ENCODE measurements around the gene TACC3. TPM values are rescaled to one million over a fixed set of nuclear protein-coding genes. Genes with fewer than 3 reads are reported as not detected.

TACC3 gene
- total RNA-seq, 1 donor from 2014 or later, result 15.9 TPM

DNA sequence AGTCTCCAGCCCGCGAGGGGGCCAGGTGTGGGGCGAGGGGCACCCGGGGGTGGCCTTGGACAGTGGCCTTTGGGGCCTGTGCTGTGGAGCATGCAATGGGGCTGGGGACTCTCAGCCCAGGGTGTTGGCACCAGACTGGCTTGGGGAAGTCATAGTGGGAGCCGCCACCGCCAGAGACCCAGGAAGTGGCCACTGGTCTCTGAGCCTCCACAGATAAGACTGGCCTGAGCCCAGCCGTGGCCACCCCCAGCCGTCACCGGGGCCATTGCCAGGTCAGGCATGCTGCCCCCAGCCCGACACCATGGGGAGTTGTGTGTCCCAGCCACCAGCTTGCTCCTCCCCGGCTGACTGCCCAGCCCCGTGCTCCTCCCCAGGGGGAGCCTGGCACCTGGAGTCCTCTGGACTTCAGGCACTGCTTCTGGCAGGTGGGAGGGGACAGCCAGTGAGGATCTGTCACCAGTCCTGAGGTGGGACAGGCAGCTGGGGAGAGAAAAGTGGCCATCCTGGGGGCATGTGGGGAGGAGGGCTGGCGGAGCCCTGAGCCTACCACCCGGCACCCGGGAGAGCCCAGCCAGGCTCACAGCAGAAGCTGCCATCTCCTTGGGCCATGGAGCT lies 32.5 kb downstream of the TACC3 start:
- TF ChIP-seq CTCF (IDR thresholded peaks at IDR 0.05), result no peak
- Mint-ChIP-seq H3K9me3 (ENCODE audit: low read depth) (no peaks in the 10 kb centered on the region), H3K27me3 (ENCODE audit: low read depth) (no peaks in the 10 kb centered on the region), H3K27ac (ENCODE audit: unreplicated experiment) (no peak overlapping the region), H3K4me1 (ENCODE audit: low read depth) (no peaks in the 10 kb centered on the region), H3K4me3 (ENCODE audit: unreplicated experiment) (no peak overlapping the region), H3K36me3 (ENCODE audit: low read depth) (no peaks in the 10 kb centered on the region)
- DNase-seq (ENCODE audit: low spot score), result no peak

DNA sequence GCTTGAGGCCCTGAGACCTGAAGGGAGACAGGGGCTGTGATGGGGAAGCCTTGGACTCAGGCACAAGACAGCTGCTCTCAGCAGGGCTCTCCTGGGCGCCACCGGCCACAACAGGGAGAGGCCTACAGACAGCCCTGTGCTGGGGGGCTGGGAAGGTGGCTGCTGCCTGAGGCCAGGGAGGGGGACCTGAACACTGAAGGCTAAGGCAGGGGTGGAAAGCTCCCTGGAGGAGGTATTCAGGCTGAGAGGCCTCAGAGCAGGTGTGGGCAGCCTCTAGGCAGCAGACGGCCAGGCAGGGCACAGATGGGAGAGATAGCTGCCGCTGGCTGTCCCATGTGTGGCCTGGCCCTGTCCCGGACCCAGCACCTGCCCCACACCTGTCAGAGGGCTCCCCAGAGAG lies 33.0 kb downstream of the TACC3 start:
- no peak overlapping the region for H3K27ac Mint-ChIP-seq (ENCODE audit: unreplicated experiment)
- H3K4me1 Mint-ChIP-seq (ENCODE audit: low read depth), result no peaks in the 10 kb centered on the region
- TF ChIP-seq CTCF (IDR thresholded peaks at IDR 0.05), result no peak
- no peaks in the 10 kb centered on the region for H3K27me3 Mint-ChIP-seq (ENCODE audit: low read depth)
- no peaks in the 10 kb centered on the region for H3K36me3 Mint-ChIP-seq (ENCODE audit: low read depth)
- H3K9me3 Mint-ChIP-seq (ENCODE audit: low read depth), result no peaks in the 10 kb centered on the region
- no peak overlapping the region for H3K4me3 Mint-ChIP-seq (ENCODE audit: unreplicated experiment)
- no peak for DNase-seq (ENCODE audit: low spot score)

GRCh38 chr4:1755297-1755696 lies 34.0 kb downstream of the TACC3 start:
- no peak for TF ChIP-seq CTCF (IDR thresholded peaks at IDR 0.05)
- H3K4me3 Mint-ChIP-seq (ENCODE audit: unreplicated experiment), result no peak overlapping the region
- H3K4me1 Mint-ChIP-seq (ENCODE audit: low read depth), result no peaks in the 10 kb centered on the region
- DNase-seq (ENCODE audit: low spot score), result no peak
- H3K27ac Mint-ChIP-seq (ENCODE audit: unreplicated experiment), result no peak overlapping the region
- H3K27me3 Mint-ChIP-seq (ENCODE audit: low read depth), result no peaks in the 10 kb centered on the region
- H3K9me3 Mint-ChIP-seq (ENCODE audit: low read depth), result no peaks in the 10 kb centered on the region
- H3K36me3 Mint-ChIP-seq (ENCODE audit: low read depth), result no peaks in the 10 kb centered on the region

DNA sequence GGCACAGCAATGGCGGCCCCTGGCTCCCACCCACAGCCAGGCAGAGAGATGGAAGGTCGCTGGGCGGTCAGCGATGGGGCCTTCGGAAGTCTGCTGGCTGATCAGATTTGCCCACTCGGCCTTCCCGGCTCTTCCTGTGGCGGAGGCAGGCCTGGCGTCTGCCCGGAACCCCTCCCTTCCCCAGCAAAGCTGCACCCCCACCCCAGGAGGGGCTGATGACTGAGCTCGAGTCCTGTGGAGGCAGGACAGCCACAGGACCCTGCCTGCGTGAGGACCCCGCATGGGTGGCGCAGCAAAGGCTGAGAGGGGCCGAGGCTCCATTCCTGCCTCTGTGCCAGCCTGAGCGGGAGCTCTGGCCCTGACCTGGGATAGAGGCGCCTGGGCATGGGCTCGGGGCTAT lies 34.8 kb downstream of the TACC3 start:
- H3K36me3 Mint-ChIP-seq (ENCODE audit: low read depth), result no peaks in the 10 kb centered on the region
- H3K4me3 Mint-ChIP-seq (ENCODE audit: unreplicated experiment), result no peak overlapping the region
- TF ChIP-seq CTCF (IDR thresholded peaks at IDR 0.05), result no peak
- no peak overlapping the region for H3K27ac Mint-ChIP-seq (ENCODE audit: unreplicated experiment)
- H3K9me3 Mint-ChIP-seq (ENCODE audit: low read depth), result no peaks in the 10 kb centered on the region
- DNase-seq (ENCODE audit: low spot score), result no peak
- no peaks in the 10 kb centered on the region for H3K27me3 Mint-ChIP-seq (ENCODE audit: low read depth)
- no peaks in the 10 kb centered on the region for H3K4me1 Mint-ChIP-seq (ENCODE audit: low read depth)

- no peak for TF ChIP-seq CTCF (IDR thresholded peaks at IDR 0.05)
- no peaks in the 10 kb centered on the region for H3K4me1 Mint-ChIP-seq (ENCODE audit: low read depth)
- H3K36me3 Mint-ChIP-seq (ENCODE audit: low read depth), result no peaks in the 10 kb centered on the region
- H3K27me3 Mint-ChIP-seq (ENCODE audit: low read depth), result no peaks in the 10 kb centered on the region
- DNase-seq (ENCODE audit: low spot score), result no peak
- no peaks in the 10 kb centered on the region for H3K9me3 Mint-ChIP-seq (ENCODE audit: low read depth)
- H3K4me3 Mint-ChIP-seq (ENCODE audit: unreplicated experiment), result no peak overlapping the region
- no peak overlapping the region for H3K27ac Mint-ChIP-seq (ENCODE audit: unreplicated experiment)
Measured at GRCh38 chr4:1756893-1757779, 35.8 kb downstream of the TACC3 start.
